ENCODE measurements around the gene OR10A4. TPM values are rescaled to one million over a fixed set of nuclear protein-coding genes. Genes with fewer than 3 reads are reported as not detected.

Gene OR10A4
- total and polyA plus RNA-seq, 2 of the 13 experiments (the other 11 are each of a cell fraction or from before 2014, with no cell fraction given), result not detected

DNA sequence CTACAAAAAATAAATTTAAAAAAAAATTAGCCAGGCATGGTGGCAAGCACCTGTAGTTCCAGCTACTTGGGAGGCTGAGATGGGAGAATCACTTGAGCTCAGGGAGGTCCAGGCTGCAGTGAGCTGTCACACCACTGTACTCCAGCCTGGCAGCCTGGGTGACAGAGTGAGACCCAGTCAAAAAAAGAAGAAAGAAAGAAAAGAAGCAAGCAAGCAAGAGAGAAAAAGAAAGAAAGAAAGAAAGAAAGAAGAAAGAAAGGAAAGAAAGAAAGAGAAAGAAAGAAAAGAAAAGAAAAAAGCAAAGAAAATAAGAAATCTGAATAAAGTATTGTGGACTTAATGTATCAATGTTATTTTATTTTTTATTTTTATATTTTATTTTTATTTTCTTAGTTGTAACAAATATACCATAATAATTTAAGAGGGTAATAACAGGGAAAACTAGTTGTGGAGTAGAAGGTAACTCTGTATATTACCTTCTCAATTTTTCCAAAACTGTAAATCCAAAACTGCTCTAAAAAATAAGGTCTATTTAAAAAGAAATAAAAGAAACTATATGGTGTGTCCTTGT, 48.7 kb downstream of the OR10A4 start:
- in situ Hi-C loops (cut with HindIII; ENCODE audit: extremely low pct_ligation_motif_present, low pct_unique_long_range_greater_than_20kb), result no loop called here
- intact Hi-C loops (cut with micrococcal nuclease; ENCODE audit: unreplicated experiment), result no loop called here
- Histone ChIP-seq H4K20me1 (ENCODE audit: insufficient read depth, low read length) (no peaks in the 10 kb centered on the region), H3K9me3 (ENCODE audit: low read length) (no peaks in the 10 kb centered on the region), H3K79me2 (ENCODE audit: insufficient read depth, low read length) (no peaks in the 10 kb centered on the region), H3K36me3 (replicated peaks in 1 of 2; ENCODE audit: control insufficient read depth in 1 of 2, insufficient read depth in 2 of 2, low read length in 2 of 2) (no peaks in the 10 kb centered on the region), H3K4me2 (ENCODE audit: low read depth, low read length) (no peak overlapping the region), H3K27me3 (ENCODE audit: control insufficient read depth in 1 of 2, insufficient read depth in 2 of 2, low read length in 2 of 2) (peaks cover 0 to 23% of the 10 kb centered on the region in 2 experiments; a peak in 2 of 5 replicates), H3K9ac (ENCODE audit: insufficient read depth, low read depth, low read length) (no peak overlapping the region), H3K4me1 (ENCODE audit: insufficient read depth, low read length) (no peaks in the 10 kb centered on the region), H3K27ac (ENCODE audit: extremely low read length, insufficient read depth, low read length) (no peak overlapping the region), H3K4me3 (replicated peaks in 1 of 3; ENCODE audit: insufficient read depth in 1 of 3, low read depth in 2 of 3, low read length in 3 of 3) (no peak overlapping the region), H2AFZ (ENCODE audit: low read length) (no peak overlapping the region)
- DNase-seq (ENCODE audit: low spot score), result no peak
- ChIA-PET CTCF (ENCODE audit: low intra/inter-chr PET ratio, low total read pairs) (no interaction called here), POLR2A (no interaction called here)
- no peak for ATAC-seq
- BruUV-seq (replicated peaks), result no TSS peak
- FAIRE-seq, result no peak
- TF ChIP-seq TBX2 (CRISPR knock-in tag; IDR thresholded peaks at IDR 0.05; ENCODE audit: borderline replicate concordance) (no peak), ZNF30 (CRISPR knock-in tag; IDR thresholded peaks at IDR 0.05) (no peak), MLLT10 (CRISPR knock-in tag; IDR thresholded peaks at IDR 0.05) (no peak), BCL6 (CRISPR knock-in tag; IDR thresholded peaks at IDR 0.05) (no peak), ZNF230 (CRISPR knock-in tag; IDR thresholded peaks at IDR 0.05) (no peak), ZNF761 (CRISPR knock-in tag; conservative IDR thresholded peaks at IDR 0.05) (no peak), GPN1 (CRISPR knock-in tag; IDR thresholded peaks at IDR 0.05; ENCODE audit: borderline replicate concordance) (no peak), ZNF724P (CRISPR knock-in tag; IDR thresholded peaks at IDR 0.05; ENCODE audit: borderline replicate concordance) (no peak), BORCS8-MEF2B (CRISPR knock-in tag; IDR thresholded peaks at IDR 0.05) (no peak), ZNF430 (CRISPR knock-in tag; IDR thresholded peaks at IDR 0.05) (no peak), KDM3A (CRISPR knock-in tag; IDR thresholded peaks at IDR 0.05; ENCODE audit: low read depth) (no peak), ZNF841 (CRISPR knock-in tag; IDR thresholded peaks at IDR 0.05; ENCODE audit: borderline replicate concordance) (no peak), EHMT2 (IDR thresholded peaks at IDR 0.05; ENCODE audit: borderline replicate concordance, low read depth, low read length) (no peak)
- TF ChIP-seq, protein P1, sequence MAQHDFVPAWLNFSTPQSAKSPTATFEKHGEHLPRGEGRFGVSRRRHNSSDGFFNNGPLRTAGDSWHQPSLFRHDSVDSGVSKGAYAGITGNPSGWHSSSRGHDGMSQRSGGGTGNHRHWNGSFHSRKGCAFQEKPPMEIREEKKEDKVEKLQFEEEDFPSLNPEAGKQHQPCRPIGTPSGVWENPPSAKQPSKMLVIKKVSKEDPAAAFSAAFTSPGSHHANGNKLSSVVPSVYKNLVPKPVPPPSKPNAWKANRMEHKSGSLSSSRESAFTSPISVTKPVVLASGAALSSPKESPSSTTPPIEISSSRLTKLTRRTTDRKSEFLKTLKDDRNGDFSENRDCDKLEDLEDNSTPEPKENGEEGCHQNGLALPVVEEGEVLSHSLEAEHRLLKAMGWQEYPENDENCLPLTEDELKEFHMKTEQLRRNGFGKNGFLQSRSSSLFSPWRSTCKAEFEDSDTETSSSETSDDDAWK (CRISPR knock-in tag; IDR thresholded peaks at IDR 0.05), result no peak
- TF ChIP-seq, protein P2, sequence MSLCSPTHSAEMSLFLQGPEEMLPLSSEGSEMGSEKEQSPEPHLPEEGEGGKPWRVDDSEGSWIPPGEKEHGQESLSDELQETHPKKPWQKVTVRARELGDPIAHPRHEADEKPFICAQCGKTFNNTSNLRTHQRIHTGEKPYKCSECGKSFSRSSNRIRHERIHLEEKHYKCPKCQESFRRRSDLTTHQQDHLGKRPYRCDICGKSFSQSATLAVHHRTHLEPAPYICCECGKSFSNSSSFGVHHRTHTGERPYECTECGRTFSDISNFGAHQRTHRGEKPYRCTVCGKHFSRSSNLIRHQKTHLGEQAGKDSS (CRISPR knock-in tag; IDR thresholded peaks at IDR 0.05; ENCODE audit: borderline replicate concordance, low read depth), result no peak
- TF ChIP-seq, protein P3, sequence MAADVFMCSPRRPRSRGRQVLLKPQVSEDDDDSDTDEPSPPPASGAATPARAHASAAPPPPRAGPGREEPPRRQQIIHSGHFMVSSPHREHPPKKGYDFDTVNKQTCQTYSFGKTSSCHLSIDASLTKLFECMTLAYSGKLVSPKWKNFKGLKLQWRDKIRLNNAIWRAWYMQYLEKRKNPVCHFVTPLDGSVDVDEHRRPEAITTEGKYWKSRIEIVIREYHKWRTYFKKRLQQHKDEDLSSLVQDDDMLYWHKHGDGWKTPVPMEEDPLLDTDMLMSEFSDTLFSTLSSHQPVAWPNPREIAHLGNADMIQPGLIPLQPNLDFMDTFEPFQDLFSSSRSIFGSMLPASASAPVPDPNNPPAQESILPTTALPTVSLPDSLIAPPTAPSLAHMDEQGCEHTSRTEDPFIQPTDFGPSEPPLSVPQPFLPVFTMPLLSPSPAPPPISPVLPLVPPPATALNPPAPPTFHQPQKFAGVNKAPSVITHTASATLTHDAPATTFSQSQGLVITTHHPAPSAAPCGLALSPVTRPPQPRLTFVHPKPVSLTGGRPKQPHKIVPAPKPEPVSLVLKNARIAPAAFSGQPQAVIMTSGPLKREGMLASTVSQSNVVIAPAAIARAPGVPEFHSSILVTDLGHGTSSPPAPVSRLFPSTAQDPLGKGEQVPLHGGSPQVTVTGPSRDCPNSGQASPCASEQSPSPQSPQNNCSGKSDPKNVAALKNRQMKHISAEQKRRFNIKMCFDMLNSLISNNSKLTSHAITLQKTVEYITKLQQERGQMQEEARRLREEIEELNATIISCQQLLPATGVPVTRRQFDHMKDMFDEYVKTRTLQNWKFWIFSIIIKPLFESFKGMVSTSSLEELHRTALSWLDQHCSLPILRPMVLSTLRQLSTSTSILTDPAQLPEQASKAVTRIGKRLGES (CRISPR knock-in tag; IDR thresholded peaks at IDR 0.05; ENCODE audit: borderline replicate concordance), result no peak
- TF ChIP-seq, protein P4, sequence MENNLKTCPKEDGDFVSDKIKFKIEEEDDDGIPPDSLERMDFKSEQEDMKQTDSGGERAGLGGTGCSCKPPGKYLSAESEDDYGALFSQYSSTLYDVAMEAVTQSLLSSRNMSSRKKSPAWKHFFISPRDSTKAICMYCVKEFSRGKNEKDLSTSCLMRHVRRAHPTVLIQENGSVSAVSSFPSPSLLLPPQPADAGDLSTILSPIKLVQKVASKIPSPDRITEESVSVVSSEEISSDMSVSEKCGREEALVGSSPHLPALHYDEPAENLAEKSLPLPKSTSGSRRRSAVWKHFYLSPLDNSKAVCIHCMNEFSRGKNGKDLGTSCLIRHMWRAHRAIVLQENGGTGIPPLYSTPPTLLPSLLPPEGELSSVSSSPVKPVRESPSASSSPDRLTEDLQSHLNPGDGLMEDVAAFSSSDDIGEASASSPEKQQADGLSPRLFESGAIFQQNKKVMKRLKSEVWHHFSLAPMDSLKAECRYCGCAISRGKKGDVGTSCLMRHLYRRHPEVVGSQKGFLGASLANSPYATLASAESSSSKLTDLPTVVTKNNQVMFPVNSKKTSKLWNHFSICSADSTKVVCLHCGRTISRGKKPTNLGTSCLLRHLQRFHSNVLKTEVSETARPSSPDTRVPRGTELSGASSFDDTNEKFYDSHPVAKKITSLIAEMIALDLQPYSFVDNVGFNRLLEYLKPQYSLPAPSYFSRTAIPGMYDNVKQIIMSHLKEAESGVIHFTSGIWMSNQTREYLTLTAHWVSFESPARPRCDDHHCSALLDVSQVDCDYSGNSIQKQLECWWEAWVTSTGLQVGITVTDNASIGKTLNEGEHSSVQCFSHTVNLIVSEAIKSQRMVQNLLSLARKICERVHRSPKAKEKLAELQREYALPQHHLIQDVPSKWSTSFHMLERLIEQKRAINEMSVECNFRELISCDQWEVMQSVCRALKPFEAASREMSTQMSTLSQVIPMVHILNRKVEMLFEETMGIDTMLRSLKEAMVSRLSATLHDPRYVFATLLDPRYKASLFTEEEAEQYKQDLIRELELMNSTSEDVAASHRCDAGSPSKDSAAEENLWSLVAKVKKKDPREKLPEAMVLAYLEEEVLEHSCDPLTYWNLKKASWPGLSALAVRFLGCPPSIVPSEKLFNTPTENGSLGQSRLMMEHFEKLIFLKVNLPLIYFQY (CRISPR knock-in tag; IDR thresholded peaks at IDR 0.05; ENCODE audit: borderline replicate concordance), result no peak

Data from HepG2 (cell line).